ENCODE data around the gene KCTD3. TPM values are rescaled to one million over a fixed set of nuclear protein-coding genes. Genes with fewer than 3 reads are reported as not detected.

Gene KCTD3
- total RNA-seq, 1 donor from 2014 or later: 24.7 TPM

- DNase-seq (ENCODE audit: low read depth): no peak
- H3K4me3 ChIP-seq (ENCODE audit: low read depth, low read length): no peak overlapping the region
- no peak for TF ChIP-seq CTCF (conservative IDR thresholded peaks at IDR 0.05; ENCODE audit: low read depth, low read length)
Observed at GRCh38 chr1:215590779-215591491, 23.8 kb downstream of the KCTD3 start.

DNA sequence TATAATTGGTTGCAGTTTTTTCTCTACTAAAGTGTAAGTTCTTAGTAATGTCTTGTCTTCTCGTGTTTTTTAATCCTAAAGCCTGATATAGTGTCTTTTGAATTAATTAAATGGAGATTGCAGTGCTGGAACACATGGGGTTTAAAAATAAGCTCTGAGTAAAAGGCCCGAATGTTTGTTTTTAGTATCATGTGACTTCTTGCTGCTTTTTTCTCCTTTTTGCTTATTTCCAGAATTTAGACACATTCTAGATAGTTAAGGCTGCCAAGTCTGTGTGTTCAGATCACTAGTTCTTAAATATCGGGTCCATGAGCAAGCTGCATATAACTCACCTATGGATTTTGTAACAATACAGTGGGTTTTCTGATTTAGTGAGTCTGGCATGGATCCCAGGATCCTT, 27.5 kb downstream of the KCTD3 start:
- no peak for DNase-seq (ENCODE audit: low read depth)
- no peak for TF ChIP-seq CTCF (conservative IDR thresholded peaks at IDR 0.05; ENCODE audit: low read depth, low read length)
- H3K4me3 ChIP-seq (ENCODE audit: low read depth, low read length): no peak overlapping the region

GRCh38 chr1:215595231-215595630, 28.1 kb downstream of the KCTD3 start:
- DNase-seq (ENCODE audit: low read depth): no peak
- no peak overlapping the region for H3K4me3 ChIP-seq (ENCODE audit: low read depth, low read length)

DNA sequence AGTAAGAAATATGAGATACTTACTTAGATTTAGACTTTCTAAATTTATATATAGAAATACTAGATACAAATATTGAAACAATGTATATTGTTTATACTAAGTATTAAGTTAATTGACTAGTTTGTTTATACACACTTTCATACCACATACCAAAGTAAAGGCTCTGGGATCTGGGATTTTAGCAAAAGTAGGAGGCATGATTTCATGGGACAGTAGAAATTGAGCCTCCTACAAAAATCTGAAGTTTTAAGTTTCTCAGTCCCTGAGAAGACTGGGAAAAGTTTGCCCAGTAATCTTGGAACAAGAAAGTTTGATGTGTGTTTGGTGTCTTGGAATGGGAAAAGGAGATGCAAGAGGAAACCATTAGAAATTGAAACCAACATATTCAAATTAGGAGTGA, 30.9 kb downstream of the KCTD3 start:
- no peak for DNase-seq (ENCODE audit: low read depth)
- TF ChIP-seq CTCF (conservative IDR thresholded peaks at IDR 0.05; ENCODE audit: low read depth, low read length): no peak
- no peak overlapping the region for H3K4me3 ChIP-seq (ENCODE audit: low read depth, low read length)

More at GRCh38 chr1:215595231-215595630, 28.1 kb downstream of the KCTD3 start:
- TF ChIP-seq CTCF (conservative IDR thresholded peaks at IDR 0.05; ENCODE audit: low read depth, low read length): no peak

DNA sequence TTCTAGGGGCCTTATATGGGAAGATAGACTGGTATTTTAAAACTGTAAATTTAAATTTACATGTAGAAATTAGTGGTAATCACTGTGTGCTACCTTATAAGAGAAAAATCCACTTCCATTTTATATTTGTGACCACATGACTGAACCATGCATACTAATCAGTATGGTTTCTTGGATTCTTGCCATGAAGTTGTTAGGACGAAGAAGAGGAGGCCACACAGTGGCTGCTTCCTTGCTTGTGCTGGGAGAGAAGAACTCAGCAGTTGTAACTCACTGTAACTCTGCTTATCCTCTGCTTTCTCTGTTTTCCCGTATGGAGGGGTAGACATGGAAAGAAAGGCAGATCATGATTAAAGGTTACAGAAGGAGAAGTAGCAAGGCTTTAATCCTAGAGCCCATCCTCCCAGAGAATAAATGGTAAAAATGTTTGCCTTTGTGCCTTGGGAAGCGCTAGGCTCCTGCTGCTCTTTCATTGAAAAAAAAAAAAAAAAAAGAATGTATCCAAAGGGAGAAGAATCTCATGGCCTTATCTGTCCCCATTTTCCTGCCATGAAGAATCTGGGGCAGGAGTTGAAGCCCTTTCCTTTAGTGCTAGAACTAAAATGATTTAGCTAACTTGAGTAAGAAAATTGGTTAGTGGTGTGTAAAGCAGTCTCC, 32.4 kb downstream of the KCTD3 start:
- no peak for DNase-seq (ENCODE audit: low read depth)
- H3K4me3 ChIP-seq (ENCODE audit: low read depth, low read length): no peak overlapping the region
- no peak for TF ChIP-seq CTCF (conservative IDR thresholded peaks at IDR 0.05; ENCODE audit: low read depth, low read length)

- H3K4me3 ChIP-seq (ENCODE audit: low read depth, low read length): no peak overlapping the region
- TF ChIP-seq CTCF (conservative IDR thresholded peaks at IDR 0.05; ENCODE audit: low read depth, low read length): no peak
- no peak for DNase-seq (ENCODE audit: low read depth)
Observed at GRCh38 chr1:215600258-215600792, 33.2 kb downstream of the KCTD3 start.
